GM23338 (cell line): Measurements from ENCODE around the gene LAPTM5.

Experiments
- POLR2AphosphoS5 ChIP-seq: IDR thresholded peaks from 2 replicates; pipeline ENCODE4 v1.6.1; 2016; ENCODE audit warnings: antibody characterized with exemption, low read depth
- TF ChIP-seq, protein P1 (sequence below), 2 experiments: fragments of 200-600 bp in 1 of 2; sonication (generic) in 1 of 2; conservative IDR thresholded peaks; 2 replicates each; pipeline versions ENCODE4 v1.5.1 to v1.6.1; 2016 to 2017; ENCODE audit warnings: antibody characterized with exemption in 2 of 2, low read depth in 2 of 2, mild to moderate bottlenecking in 2 of 2, moderate library complexity in 1 of 2

DNA sequence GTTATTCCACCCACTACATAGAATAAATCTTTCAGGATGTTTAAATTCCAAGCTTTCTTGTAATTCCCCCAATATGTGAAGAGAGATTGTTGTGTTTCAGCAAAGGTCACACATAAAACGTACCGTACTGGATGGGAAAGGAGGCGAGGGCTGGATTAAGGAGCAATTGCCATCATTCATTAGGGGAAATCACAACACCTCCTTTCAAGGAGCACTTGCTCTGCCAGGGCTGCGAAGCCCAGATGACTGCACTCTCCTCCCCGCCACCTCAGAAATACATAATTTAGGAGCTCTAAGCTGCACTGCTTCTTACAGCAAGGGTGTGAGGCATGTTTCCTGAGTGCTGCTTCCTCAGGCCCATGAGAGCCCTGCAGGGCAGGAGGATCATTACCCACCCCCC lies 63.8 kb downstream of the LAPTM5 start:
- TF ChIP-seq POLR2AphosphoS5: no peak
- TF ChIP-seq, protein P1, sequence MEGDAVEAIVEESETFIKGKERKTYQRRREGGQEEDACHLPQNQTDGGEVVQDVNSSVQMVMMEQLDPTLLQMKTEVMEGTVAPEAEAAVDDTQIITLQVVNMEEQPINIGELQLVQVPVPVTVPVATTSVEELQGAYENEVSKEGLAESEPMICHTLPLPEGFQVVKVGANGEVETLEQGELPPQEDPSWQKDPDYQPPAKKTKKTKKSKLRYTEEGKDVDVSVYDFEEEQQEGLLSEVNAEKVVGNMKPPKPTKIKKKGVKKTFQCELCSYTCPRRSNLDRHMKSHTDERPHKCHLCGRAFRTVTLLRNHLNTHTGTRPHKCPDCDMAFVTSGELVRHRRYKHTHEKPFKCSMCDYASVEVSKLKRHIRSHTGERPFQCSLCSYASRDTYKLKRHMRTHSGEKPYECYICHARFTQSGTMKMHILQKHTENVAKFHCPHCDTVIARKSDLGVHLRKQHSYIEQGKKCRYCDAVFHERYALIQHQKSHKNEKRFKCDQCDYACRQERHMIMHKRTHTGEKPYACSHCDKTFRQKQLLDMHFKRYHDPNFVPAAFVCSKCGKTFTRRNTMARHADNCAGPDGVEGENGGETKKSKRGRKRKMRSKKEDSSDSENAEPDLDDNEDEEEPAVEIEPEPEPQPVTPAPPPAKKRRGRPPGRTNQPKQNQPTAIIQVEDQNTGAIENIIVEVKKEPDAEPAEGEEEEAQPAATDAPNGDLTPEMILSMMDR (conservative IDR thresholded peaks at IDR 0.05; ENCODE audit: low read depth in 2 of 2): no peak
